ENCODE data around the gene ANGPTL7. TPM values are rescaled to one million over a fixed set of nuclear protein-coding genes. Genes with fewer than 3 reads are reported as not detected.

The ANGPTL7 gene
- total RNA-seq, 3 donors from 2014 or later: not detected

Other genes with a start within 250 kb of the ANGPTL7 start
- gene TARDBP, start 176.7 kb upstream of the ANGPTL7 start, total RNA-seq: 100 to 1,000 TPM; 196 to 208 (median 201) TPM
- gene MASP2, start 142.1 kb upstream of the ANGPTL7 start, total RNA-seq: 1 to 10 TPM in 1 of 3 donors, under 1 TPM in 2; 0.48 to 1.0 (median 0.50) TPM
- gene SRM, start 129.3 kb upstream of the ANGPTL7 start, total RNA-seq: 100 to 1,000 TPM; 622 to 706 (median 667) TPM
- 10 to 100 TPM; 82.8 to 86.6 (median 85.1) TPM for gene EXOSC10, start 89.5 kb upstream of the ANGPTL7 start, total RNA-seq
- 10 to 100 TPM; 46.4 to 49.6 (median 47.9) TPM for gene MTOR, start 73.2 kb downstream of the ANGPTL7 start, total RNA-seq
- gene UBIAD1, start 83.8 kb downstream of the ANGPTL7 start, total RNA-seq: 10 to 100 TPM; 46.1 to 57.8 (median 47.4) TPM

Measured in activated T-cell treated with anti-CD3 and anti-CD28 coated beads, Interleukin-2, amount 50 U/mL, for 4 hours (primary cell).